GM11168 (cell line): ENCODE measurements around the gene ZNF764.
"Not testable (repeated sequence)": the region's sequence is repeated elsewhere in the genome, so short reads cannot be mapped to it uniquely, and the experiment has no call there.

Experiments
- in situ Hi-C: fragments of 300-500 bp; cut with MboI; formaldehyde crosslinking; loops from one replicate; pipeline ENCODE4 v1.12.0; 2022; ENCODE audit warnings: low sequenced_read_pairs; ENCODE audit not compliant: unreplicated experiment

Gene ZNF764

GRCh38 chr16:30557957-30558788 lies at the start of gene ZNF764:
TSS of gene ZNF764 (minus strand) at chr16:30558374. CDS start at chr16:30558182, 192 bp downstream.
- in situ Hi-C loops = no loop called here

- in situ Hi-C loops = no loop called here
Measured at GRCh38 chr16:30606004-30606403, 47.8 kb upstream of the ZNF764 start.

GRCh38 chr16:30605158-30605557 lies 47.0 kb upstream of the ZNF764 start:
- in situ Hi-C loops = no loop called here

GRCh38 chr16:30604316-30604947 lies 46.3 kb upstream of the ZNF764 start:
- in situ Hi-C loops = no loop called here

- in situ Hi-C loops = no loop called here
Measured at GRCh38 chr16:30603945-30604315, 45.8 kb upstream of the ZNF764 start.

- in situ Hi-C loops = no loop called here
Measured at GRCh38 chr16:30602616-30603277, 44.6 kb upstream of the ZNF764 start.

- in situ Hi-C loops = no loop called here
Measured at GRCh38 chr16:30601966-30602365, 43.8 kb upstream of the ZNF764 start.

- in situ Hi-C loops = no loop called here
Measured at GRCh38 chr16:30600929-30601328, 42.8 kb upstream of the ZNF764 start.

- in situ Hi-C loops = no loop called here
Measured at GRCh38 chr16:30600215-30600614, 42.0 kb upstream of the ZNF764 start.

GRCh38 chr16:30592871-30593270 lies 34.7 kb upstream of the ZNF764 start:
- in situ Hi-C loops = no loop called here

GRCh38 chr16:30590869-30591268 lies 32.7 kb upstream of the ZNF764 start:
- in situ Hi-C loops = not testable (repeated sequence)

- in situ Hi-C loops = not testable (repeated sequence)
Measured at GRCh38 chr16:30589582-30589981, 31.4 kb upstream of the ZNF764 start.

- in situ Hi-C loops = no loop called here
Measured at GRCh38 chr16:30588651-30589050, 30.5 kb upstream of the ZNF764 start.

GRCh38 chr16:30585400-30586191 lies 27.4 kb upstream of the ZNF764 start, which contains the start of gene ZNF785:
TSS of gene ZNF785 (minus strand) at chr16:30585697. CDS start at chr16:30585611, 86 bp downstream.
- in situ Hi-C loops = no loop called here

- in situ Hi-C loops = no loop called here
Measured at GRCh38 chr16:30585022-30585399, 26.8 kb upstream of the ZNF764 start.

GRCh38 chr16:30582611-30583340 lies 24.6 kb upstream of the ZNF764 start:
- in situ Hi-C loops = no loop called here

- in situ Hi-C loops = no loop called here
Measured at GRCh38 chr16:30581457-30581856, 23.3 kb upstream of the ZNF764 start.

GRCh38 chr16:30574678-30575077 lies 16.5 kb upstream of the ZNF764 start:
- in situ Hi-C loops = no loop called here

- in situ Hi-C loops = no loop called here
Measured at GRCh38 chr16:30571445-30572322, 13.5 kb upstream of the ZNF764 start, which contains the start of gene ZNF688. TSS of gene ZNF688 (minus strand) at chr16:30571714. CDS start at chr16:30571629, 85 bp downstream.
